SJCRH30 (cell line): ENCODE data around the gene SLC39A11. TPM values are rescaled to one million over a fixed set of nuclear protein-coding genes. Genes with fewer than 3 reads are reported as not detected.

Experiments
- DNase-seq, 2 experiments: peaks; one replicate each; pipeline ENCODE4 v3.0.0-alpha.2; 2015 to 2020
- H3K27ac ChIP-seq: fragments of 250-450 bp; sonication (Bioruptor Pico); 2 replicates; pipeline ENCODE4 v1.5.1; 2020; ENCODE audit warnings: mild to moderate bottlenecking, moderate library complexity
- H3K27me3 ChIP-seq: fragments of 250-450 bp; sonication (Bioruptor Pico); 2 replicates; pipeline ENCODE4 v1.5.1; 2020; ENCODE audit warnings: mild to moderate bottlenecking, moderate library complexity
- H3K36me3 ChIP-seq: fragments of 250-450 bp; sonication (Bioruptor Pico); 2 replicates; pipeline ENCODE4 v1.5.1; 2020; ENCODE audit warnings: mild to moderate bottlenecking, moderate library complexity
- H3K4me1 ChIP-seq: fragments of 250-450 bp; sonication (Bioruptor Pico); 2 replicates; pipeline ENCODE4 v1.5.1; 2020; ENCODE audit warnings: mild to moderate bottlenecking, moderate library complexity
- H3K4me3 ChIP-seq: fragments of 250-450 bp; sonication (Bioruptor Pico); 2 replicates; pipeline ENCODE4 v1.5.1; 2020; ENCODE audit warnings: mild to moderate bottlenecking, moderate library complexity
- H3K9me3 ChIP-seq: fragments of 250-450 bp; sonication (Bioruptor Pico); replicated peaks from 2 replicates; pipeline ENCODE4 v1.5.1; 2020; ENCODE audit warnings: mild to moderate bottlenecking, moderate library complexity
- total RNA-seq: library from RNA; depleted of rRNA; stranded (reverse); fragments of >200 nt; shearing (Covaris generic); gene quantifications from 2 replicates; pipeline ENCODE4 v1.2.3, GENCODE V29; 2014

Gene SLC39A11
- total RNA-seq, 1 experiment from 2014 or later = 9.3 TPM

GRCh38 chr17:72691586-72691985 lies 400.9 kb downstream of the SLC39A11 start:
- Histone ChIP-seq H3K27me3 (peaks cover 5% of the 10 kb centered on the region; the same call in 1 of the 2 replicates), H3K4me3 (no peak overlapping the region), H3K4me1 (no peaks in the 10 kb centered on the region), H3K36me3 (no peaks in the 10 kb centered on the region), H3K27ac (no peak overlapping the region), H3K9me3 (0 out of 2 replicates have a peak, but pooled peaks cover 2% of the 10 kb centered on the region)
- DNase-seq = no peak

- Histone ChIP-seq H3K9me3 (0 out of 2 replicates have a peak, but pooled peaks cover 2% of the 10 kb centered on the region), H3K4me1 (no peaks in the 10 kb centered on the region), H3K4me3 (no peak overlapping the region), H3K36me3 (no peaks in the 10 kb centered on the region), H3K27me3 (peaks cover 5% of the 10 kb centered on the region; the same call in 1 of the 2 replicates), H3K27ac (no peak overlapping the region)
- no peak for DNase-seq
Measured at GRCh38 chr17:72691017-72691416, 401.5 kb downstream of the SLC39A11 start.

GRCh38 chr17:72687886-72688285 lies 404.6 kb downstream of the SLC39A11 start:
- Histone ChIP-seq H3K27ac (no peak overlapping the region), H3K36me3 (no peaks in the 10 kb centered on the region), H3K9me3 (0 out of 2 replicates have a peak, but pooled peaks cover 2% of the 10 kb centered on the region), H3K4me3 (no peak overlapping the region), H3K27me3 (peaks cover 8% of the 10 kb centered on the region; the same call in 1 of the 2 replicates), H3K4me1 (no peaks in the 10 kb centered on the region)
- no peak for DNase-seq

- DNase-seq = no peak
- H3K4me1 ChIP-seq = no peaks in the 10 kb centered on the region
- no peaks in the 10 kb centered on the region for H3K9me3 ChIP-seq
- peaks cover 3% of the 10 kb centered on the region; the same call in 1 of the 2 replicates for H3K27me3 ChIP-seq
- no peak overlapping the region for H3K4me3 ChIP-seq
- no peaks in the 10 kb centered on the region for H3K36me3 ChIP-seq
- no peak overlapping the region for H3K27ac ChIP-seq
Measured at GRCh38 chr17:72684405-72685020, 408.0 kb downstream of the SLC39A11 start.

DNA sequence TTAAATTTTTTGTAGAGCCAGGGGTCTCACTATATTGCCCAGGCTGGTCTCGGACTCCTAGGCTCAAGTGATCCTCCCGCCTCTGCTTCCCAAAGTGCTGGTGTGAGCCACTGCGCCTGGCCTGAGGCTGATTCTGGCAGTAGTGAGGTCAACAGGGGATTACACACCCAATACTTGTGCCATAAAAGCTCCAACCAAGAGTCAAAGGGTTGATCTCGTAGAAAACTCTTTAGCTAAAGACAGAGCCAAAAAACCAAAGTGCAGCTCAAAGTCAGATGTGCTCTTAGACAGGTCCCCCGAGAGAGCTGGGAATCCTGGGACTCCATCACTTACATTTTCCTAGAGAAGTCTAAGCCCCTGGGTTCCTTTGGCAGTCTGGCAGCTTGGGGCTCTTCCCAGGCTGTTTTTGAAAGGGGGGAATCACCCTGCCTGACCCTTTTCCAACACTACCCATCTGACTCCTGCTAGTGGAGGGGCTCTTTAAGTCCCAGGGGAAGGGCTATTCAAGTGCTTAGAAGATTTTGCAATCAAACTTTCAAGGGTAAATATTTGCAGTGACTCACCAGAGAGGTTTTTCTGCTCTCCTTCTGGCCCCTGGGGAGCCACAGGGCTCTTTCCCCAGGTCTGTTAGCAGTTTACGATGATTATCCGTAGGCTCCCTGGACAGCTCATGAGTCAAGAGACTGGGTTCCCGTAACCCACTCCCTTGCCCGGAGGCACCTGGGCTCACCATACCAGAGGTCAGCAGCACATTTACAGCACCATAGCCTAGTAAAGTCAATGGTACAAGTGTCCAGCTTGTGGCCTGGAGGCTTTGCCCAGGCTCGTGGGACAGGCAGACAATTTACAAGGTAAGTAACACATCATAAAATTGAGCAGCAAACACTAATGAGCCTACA lies 408.7 kb downstream of the SLC39A11 start:
- Histone ChIP-seq H3K4me1 (no peaks in the 10 kb centered on the region), H3K36me3 (no peaks in the 10 kb centered on the region), H3K9me3 (no peaks in the 10 kb centered on the region), H3K27me3 (peaks cover 3% of the 10 kb centered on the region; the same call in 1 of the 2 replicates), H3K4me3 (no peak overlapping the region), H3K27ac (no peak overlapping the region)
- DNase-seq = no peak

- DNase-seq = no peak
- no peaks in the 10 kb centered on the region for H3K9me3 ChIP-seq
- H3K27me3 ChIP-seq = peaks cover 6% of the 10 kb centered on the region; the same call in 1 of the 2 replicates
- H3K4me1 ChIP-seq = no peaks in the 10 kb centered on the region
- H3K36me3 ChIP-seq = no peaks in the 10 kb centered on the region
- H3K27ac ChIP-seq = no peak overlapping the region
- H3K4me3 ChIP-seq = no peak overlapping the region
Measured at GRCh38 chr17:72682605-72683004, 409.9 kb downstream of the SLC39A11 start.

GRCh38 chr17:72681844-72682243 lies 410.6 kb downstream of the SLC39A11 start:
- no peaks in the 10 kb centered on the region for H3K4me1 ChIP-seq
- H3K27ac ChIP-seq = no peak overlapping the region
- no peaks in the 10 kb centered on the region for H3K36me3 ChIP-seq
- no peak for DNase-seq
- H3K9me3 ChIP-seq = no peaks in the 10 kb centered on the region
- peaks cover 7% of the 10 kb centered on the region; the same call in 1 of the 2 replicates for H3K27me3 ChIP-seq
- H3K4me3 ChIP-seq = no peak overlapping the region

- H3K36me3 ChIP-seq = no peaks in the 10 kb centered on the region
- 0 out of 2 replicates have a peak, but pooled peaks cover 3% of the 10 kb centered on the region for H3K27me3 ChIP-seq
- no peak for DNase-seq
- no peaks in the 10 kb centered on the region for H3K9me3 ChIP-seq
- H3K4me3 ChIP-seq = no peak overlapping the region
- H3K27ac ChIP-seq = no peak overlapping the region
- H3K4me1 ChIP-seq = no peaks in the 10 kb centered on the region
Measured at GRCh38 chr17:72677714-72678390, 414.6 kb downstream of the SLC39A11 start.

DNA sequence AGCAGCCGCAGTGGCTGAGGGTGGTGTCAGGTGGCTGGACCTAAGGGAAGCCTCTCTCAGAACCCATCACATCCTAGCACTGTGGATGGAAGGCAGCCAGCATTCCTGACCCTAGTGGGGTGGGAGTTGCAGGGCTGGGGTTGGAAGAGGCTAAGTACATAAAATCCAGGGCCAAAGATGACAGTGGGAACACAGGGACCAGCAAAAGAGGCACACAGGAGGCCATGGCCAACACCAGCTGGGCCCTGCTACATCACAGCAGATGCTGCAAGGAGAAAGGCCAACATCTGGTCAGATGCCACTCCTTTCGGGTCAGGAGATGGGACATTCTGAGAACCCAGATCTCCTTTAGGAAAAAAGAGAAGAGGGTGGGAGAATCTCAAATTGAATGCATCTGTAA lies 415.4 kb downstream of the SLC39A11 start:
- Histone ChIP-seq H3K4me3 (no peak overlapping the region), H3K27me3 (0 out of 2 replicates have a peak, but pooled peaks cover 3% of the 10 kb centered on the region), H3K4me1 (no peaks in the 10 kb centered on the region), H3K36me3 (no peaks in the 10 kb centered on the region), H3K9me3 (no peaks in the 10 kb centered on the region), H3K27ac (no peak overlapping the region)
- no peak for DNase-seq

GRCh38 chr17:72672729-72673128 lies 419.8 kb downstream of the SLC39A11 start:
- no peak for DNase-seq
- H3K4me3 ChIP-seq = no peak overlapping the region
- H3K27me3 ChIP-seq = 0 out of 2 replicates have a peak, but pooled peaks cover 1% of the 10 kb centered on the region
- no peaks in the 10 kb centered on the region for H3K36me3 ChIP-seq
- no peak overlapping the region for H3K27ac ChIP-seq
- H3K4me1 ChIP-seq = no peaks in the 10 kb centered on the region
- H3K9me3 ChIP-seq = no peaks in the 10 kb centered on the region

- no peak overlapping the region for H3K27ac ChIP-seq
- no peaks in the 10 kb centered on the region for H3K36me3 ChIP-seq
- H3K4me3 ChIP-seq = no peak overlapping the region
- no peaks in the 10 kb centered on the region for H3K9me3 ChIP-seq
- DNase-seq = no peak
- no peaks in the 10 kb centered on the region for H3K4me1 ChIP-seq
- H3K27me3 ChIP-seq = no peaks in the 10 kb centered on the region
Measured at GRCh38 chr17:72671016-72671415, 421.5 kb downstream of the SLC39A11 start.

DNA sequence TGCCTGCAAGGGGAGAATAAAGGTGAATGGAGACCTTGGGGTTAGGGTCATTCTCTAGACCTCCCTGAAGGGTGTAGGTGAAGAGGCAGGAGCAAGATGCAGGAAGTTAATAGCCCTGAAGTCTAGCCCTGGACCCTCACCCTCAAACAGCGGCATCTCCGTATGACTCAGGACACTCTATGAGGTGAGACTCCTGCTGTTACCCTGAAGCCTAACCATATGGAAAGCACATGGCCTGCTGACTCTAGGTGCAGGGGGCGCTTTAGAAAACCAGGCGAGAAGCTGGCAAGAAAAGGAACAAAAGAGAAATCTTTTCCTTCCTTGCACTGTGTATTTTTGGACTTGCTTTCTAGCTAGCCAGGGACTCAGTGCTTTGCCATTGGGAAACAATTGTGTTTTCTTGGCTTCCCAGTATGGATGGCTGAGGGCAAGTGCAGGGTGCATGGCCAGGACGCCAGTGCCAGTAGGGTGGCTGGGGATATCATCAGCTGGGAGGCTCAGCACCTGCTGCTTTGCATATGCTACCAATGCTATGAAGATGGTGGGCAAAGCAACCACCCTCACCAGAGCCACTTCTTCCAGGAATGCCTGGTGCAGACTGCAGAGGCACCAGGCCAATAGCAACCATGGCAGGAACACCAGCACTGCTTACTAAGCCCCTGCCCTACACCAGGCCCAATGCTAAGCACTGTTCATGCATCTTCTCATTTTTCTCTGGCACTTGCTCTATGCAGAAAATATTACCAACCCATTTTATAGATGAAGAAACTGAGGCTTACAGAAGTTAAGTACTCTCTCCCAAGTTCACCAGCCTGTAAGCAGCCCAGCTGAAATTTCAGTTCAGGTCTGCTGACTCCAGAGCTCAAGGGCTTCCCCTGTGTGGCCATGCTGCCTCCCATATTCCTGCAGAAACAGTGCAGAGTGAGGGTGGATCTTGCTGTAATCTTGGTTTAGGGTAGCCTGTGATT lies 425.1 kb downstream of the SLC39A11 start:
- Histone ChIP-seq H3K36me3 (no peaks in the 10 kb centered on the region), H3K4me1 (no peaks in the 10 kb centered on the region)
- DNase-seq = no peak

DNA sequence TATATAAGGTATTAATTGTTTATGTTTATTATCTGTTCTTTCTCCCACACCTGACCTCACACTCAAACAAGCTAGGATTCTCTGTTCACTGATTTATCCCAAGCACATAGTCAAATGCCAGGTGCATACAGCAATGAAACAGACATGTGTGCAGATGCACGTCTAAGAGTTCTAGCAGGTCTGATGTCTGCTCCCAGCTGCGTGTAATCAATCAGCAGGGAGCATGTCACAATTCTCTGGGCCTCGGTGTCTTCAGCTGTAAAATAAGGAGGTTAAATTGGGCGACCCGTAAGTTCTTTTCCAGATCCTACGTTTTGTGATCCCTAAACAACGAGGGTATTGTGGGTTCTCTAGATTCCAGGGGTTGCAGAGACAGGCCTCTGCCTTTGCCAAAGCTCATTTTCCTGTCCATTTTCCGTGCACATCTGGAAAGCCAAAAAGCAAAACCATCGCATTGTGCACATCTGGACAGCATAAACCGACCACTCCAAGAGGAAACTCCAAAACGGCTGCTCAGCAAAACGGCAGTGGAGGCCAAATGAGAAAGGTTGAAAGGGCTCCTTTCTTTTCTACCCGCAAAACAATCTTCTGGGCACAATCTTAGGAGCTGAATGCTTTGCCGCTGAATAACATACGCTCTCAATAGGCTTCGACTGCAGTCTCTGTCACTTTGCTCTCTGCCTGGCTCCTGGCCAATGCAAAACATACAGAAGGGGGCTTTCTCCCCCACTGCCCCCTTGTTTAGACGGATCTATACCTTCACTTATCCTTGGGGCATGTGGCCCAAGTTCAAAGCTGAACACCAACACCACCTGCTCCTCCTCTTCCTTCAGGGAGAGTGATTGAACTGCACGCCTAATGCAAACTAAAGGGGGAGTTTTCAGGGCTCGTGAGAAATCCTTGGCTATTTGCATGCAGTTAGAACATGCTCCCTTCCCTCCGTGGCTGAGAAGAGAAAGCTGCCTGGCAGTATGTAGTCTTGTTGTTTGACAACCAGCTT lies 426.3 kb downstream of the SLC39A11 start:
- no peaks in the 10 kb centered on the region for H3K9me3 ChIP-seq
- no peaks in the 10 kb centered on the region for H3K27me3 ChIP-seq
- no peak for DNase-seq
- no peak overlapping the region for H3K4me3 ChIP-seq
- H3K27ac ChIP-seq = no peak overlapping the region
- H3K4me1 ChIP-seq = no peaks in the 10 kb centered on the region
- no peaks in the 10 kb centered on the region for H3K36me3 ChIP-seq

More for the DNA sequence above, 425.1 kb downstream of the SLC39A11 start:
- no peak overlapping the region for H3K4me3 ChIP-seq
- no peak overlapping the region for H3K27ac ChIP-seq
- no peaks in the 10 kb centered on the region for H3K27me3 ChIP-seq
- no peaks in the 10 kb centered on the region for H3K9me3 ChIP-seq
